Activated CD8-positive, alpha-beta T cell treated with anti-CD3 and anti-CD28 coated beads for 36 hours (primary cell): ENCODE measurements around the gene CCT7. TPM values are rescaled to one million over a fixed set of nuclear protein-coding genes. Genes with fewer than 3 reads are reported as not detected.
A peak's percentile ranks its signal among the peaks of the same experiment; 100 is the strongest.

Experiments used
- ATAC-seq: fragments of 200-7000 bp; cut with Tn5 transposase; one replicate; pipeline ENCODE4 v1.10.0; 2021; ENCODE audit warnings: mild to moderate bottlenecking, moderate library complexity
- CTCF ChIA-PET: fragments of 350-600 bp; sonication (Branson Sonifier 250); formaldehyde crosslinking; loops from one replicate; lab custom pipeline; 2021; ENCODE audit warnings: antibody characterized with exemption; lab: Charles Lee
- POLR2A ChIA-PET: fragments of 350-600 bp; sonication (Branson Sonifier 250); formaldehyde crosslinking; loops from one replicate; lab custom pipeline; 2021; ENCODE audit warnings: antibody characterized with exemption; lab: Charles Lee
- DNase-seq: peaks from one replicate; pipeline ENCODE4 v3.0.0-alpha.2; 2020
- H3K27ac Mint-ChIP-seq: one replicate; pipeline ENCODE4 v1.8.0; 2021; ENCODE audit warnings: mild to moderate bottlenecking, mixed read lengths
- H3K27me3 Mint-ChIP-seq: one replicate; pipeline ENCODE4 v1.8.0; 2021; ENCODE audit warnings: mixed read lengths
- H3K36me3 Mint-ChIP-seq: one replicate; pipeline ENCODE4 v1.8.0; 2021; ENCODE audit warnings: low read depth, mixed read lengths
- H3K4me1 Mint-ChIP-seq: one replicate; pipeline ENCODE4 v1.8.0; 2021; ENCODE audit warnings: low read depth, mixed read lengths
- H3K4me3 Mint-ChIP-seq: one replicate; pipeline ENCODE4 v1.8.0; 2021; ENCODE audit warnings: mild to moderate bottlenecking, moderate library complexity, mixed read lengths
- H3K9me3 Mint-ChIP-seq: one replicate; pipeline ENCODE4 v1.8.0; 2021; ENCODE audit warnings: mixed read lengths
- CTCF ChIP-seq: fragments of 200-600 bp; IDR thresholded peaks from one replicate; pipeline ENCODE4 v1.8.0; 2022; ENCODE audit warnings: antibody characterized with exemption, mild to moderate bottlenecking
- intact Hi-C: fragments of 100-400 bp; cut with micrococcal nuclease; formaldehyde crosslinking; loops from one replicate; pipeline ENCODE4 v1.10.0; 2022
- total RNA-seq, 2 experiments: library from RNA; stranded (reverse); gene quantifications; one replicate each; pipeline ENCODE4 v1.2.3, GENCODE V29; 2021

Gene CCT7
- total RNA-seq, 2 experiments from 2014 or later = 628 to 660 TPM

- Mint-ChIP-seq H3K9me3 (no peaks in the 10 kb centered on the region), H3K27me3 (no peaks in the 10 kb centered on the region), H3K4me1 (peaks cover 5% of the 10 kb centered on the region), H3K4me3 (no peak overlapping the region), H3K27ac (no peak overlapping the region), H3K36me3 (peaks cover 52% of the 10 kb centered on the region)
- intact Hi-C loops = no loop called here
- CTCF ChIA-PET = interaction anchor here (1.0 to 1.9 kb wide), 4 partner anchors 13 to 277 kb away, joined by 3 to 10 read pairs (median 3); no protein-coding TSS in a partner anchor
- POLR2A ChIA-PET = interaction anchor here (0.9 to 7.9 kb wide), 7 partner anchors 8 to 38 kb away, joined by 3 to 97 read pairs (median 4); partner anchors contain the start of genes CCT7 and PRADC1
- no peak for DNase-seq
- no peak for TF ChIP-seq CTCF
- ATAC-seq = no peak
Measured at GRCh38 chr2:73250872-73251846, 17.1 kb downstream of the CCT7 start.

- DNase-seq = no peak
Measured at GRCh38 chr2:73252238-73253027, 18.3 kb downstream of the CCT7 start.

GRCh38 chr2:73253400-73253799 lies 19.3 kb downstream of the CCT7 start:
- no peaks in the 10 kb centered on the region for H3K27me3 Mint-ChIP-seq
- no peak overlapping the region for H3K4me3 Mint-ChIP-seq
- TF ChIP-seq CTCF = no peak
- no peak for DNase-seq
- no peaks in the 10 kb centered on the region for H3K9me3 Mint-ChIP-seq
- ChIA-PET POLR2A (interaction anchor here (0.9 to 7.9 kb wide), 6 partner anchors 9 to 43 kb away, joined by 3 to 97 read pairs (median 4); partner anchors contain the start of genes CCT7 and PRADC1), CTCF (interaction anchor here (1.7 to 1.8 kb wide), 2 partner anchors 15 to 37 kb away, joined by 4 to 6 read pairs; no protein-coding TSS in a partner anchor)
- peaks cover 35% of the 10 kb centered on the region for H3K36me3 Mint-ChIP-seq
- H3K27ac Mint-ChIP-seq = peak overlapping the region; percentile 49
- ATAC-seq = no peak
- H3K4me1 Mint-ChIP-seq = peaks cover 3% of the 10 kb centered on the region
- intact Hi-C loops = no loop called here

More at GRCh38 chr2:73252238-73253027, 18.3 kb downstream of the CCT7 start:
- Mint-ChIP-seq H3K27me3 (no peaks in the 10 kb centered on the region), H3K9me3 (no peaks in the 10 kb centered on the region), H3K36me3 (peaks cover 40% of the 10 kb centered on the region), H3K4me3 (no peak overlapping the region), H3K4me1 (no peaks in the 10 kb centered on the region), H3K27ac (no peak overlapping the region)
- no peak for TF ChIP-seq CTCF
- intact Hi-C loops = no loop called here
- ChIA-PET POLR2A (interaction anchor here (2.4 to 7.9 kb wide), 2 partner anchors 15 to 27 kb away, joined by 7 to 97 read pairs; partner anchors contain the start of genes CCT7 and PRADC1), CTCF (interaction anchor here (1.7 kb wide), 1 partner anchor 38 kb away, joined by 6 read pairs; no protein-coding TSS in a partner anchor)
- ATAC-seq = no peak

- ChIA-PET POLR2A (interaction anchor here (0.6 to 7.9 kb wide), 8 partner anchors 9 to 43 kb away, joined by 3 to 97 read pairs (median 4); partner anchors contain the start of genes CCT7 and PRADC1), CTCF (interaction anchor here (1.8 kb wide), 1 partner anchor 14 kb away, joined by 4 read pairs; no protein-coding TSS in a partner anchor)
- Mint-ChIP-seq H3K27ac (peak overlapping the region; percentile 49), H3K9me3 (no peaks in the 10 kb centered on the region), H3K36me3 (peaks cover 31% of the 10 kb centered on the region), H3K27me3 (no peaks in the 10 kb centered on the region), H3K4me3 (no peak overlapping the region), H3K4me1 (peaks cover 3% of the 10 kb centered on the region)
- ATAC-seq = no peak
- no peak for DNase-seq
- intact Hi-C loops = no loop called here
- no peak for TF ChIP-seq CTCF
Measured at GRCh38 chr2:73253901-73254300, 19.8 kb downstream of the CCT7 start.
